Endothelial cell of umbilical vein (primary cell): ENCODE measurements around the gene CD44. TPM values are rescaled to one million over a fixed set of nuclear protein-coding genes. Genes with fewer than 3 reads are reported as not detected.

Source experiments
- BruUV-seq: library from RNA; stranded (reverse); fragments of 400-500 nt; replicated peaks from 2 replicates; lab custom pipeline; 2021; lab: Mats Ljungman, UMichigan
- CTCF ChIA-PET: fragments of 300-600, 350-600 bp; sonication (Branson Sonifier 250); formaldehyde crosslinking; loops from one replicate; lab custom pipeline; 2021; ENCODE audit warnings: antibody characterized with exemption, inconsistent platforms; lab: Charles Lee
- POLR2A ChIA-PET: fragments of 300-600, 350-600 bp; sonication (Branson Sonifier 250); formaldehyde crosslinking; loops from one replicate; lab custom pipeline; 2021; ENCODE audit warnings: antibody characterized with exemption, inconsistent platforms; lab: Charles Lee
- DNase-seq: peaks from one replicate; pipeline ENCODE4 v3.0.0-alpha.2; 2011; ENCODE audit warnings: low read depth, low spot score
- FAIRE-seq: peaks from 2 replicates; lab custom pipeline; 2011; peaks lifted over from hg19 to GRCh38; lab: Jason Lieb, UNC
- H2AFZ ChIP-seq: 2 replicates; pipeline ENCODE4 v1.6.0; 2012; ENCODE audit warnings: low read depth, low read length, control low read depth, inconsistent platforms
- H3K27ac ChIP-seq: 2 replicates; pipeline ENCODE4 v1.5.1; 2011; ENCODE audit warnings: low read depth, mild to moderate bottlenecking, control low read depth, low read length, moderate library complexity; ENCODE audit not compliant: insufficient read depth
- H3K27me3 ChIP-seq, 2 experiments: 2 replicates each; pipeline versions ENCODE4 v1.6.0 to v1.6.1; 2011; ENCODE audit warnings: low read length in 2 of 2, mixed read lengths in 1 of 2; ENCODE audit not compliant: control insufficient read depth in 2 of 2, insufficient read depth in 2 of 2
- H3K36me3 ChIP-seq, 2 experiments: 2 replicates in 1 of 2; 3 replicates in 1 of 2; pipeline ENCODE4 v1.5.1; 2011; ENCODE audit warnings: low read length in 2 of 2, mild to moderate bottlenecking in 1 of 2, moderate library complexity in 1 of 2; ENCODE audit not compliant: control insufficient read depth in 2 of 2, insufficient read depth in 2 of 2; ENCODE audit errors: extremely low read depth in 1 of 2
- H3K4me1 ChIP-seq: 3 replicates; pipeline ENCODE4 v1.5.1; 2011; ENCODE audit warnings: mild to moderate bottlenecking, low read length; ENCODE audit not compliant: control insufficient read depth, insufficient read depth; ENCODE audit errors: extremely low read depth
- H3K4me2 ChIP-seq: 2 replicates; pipeline ENCODE4 v1.6.1; 2011; ENCODE audit warnings: low read length, control low read depth, mixed read lengths; ENCODE audit not compliant: insufficient read depth
- H3K4me3 ChIP-seq, 3 experiments: fragments of 200-600 bp in 1 of 3; sonication (generic), shearing (Covaris generic) in 1 of 3; replicated peaks in 1 of 3; 2 replicates each; pipeline ENCODE4 v1.5.1; 2011 to 2016; ENCODE audit warnings: control low read depth in 3 of 3, low read length in 3 of 3, mild to moderate bottlenecking in 2 of 3, inconsistent platforms in 1 of 3, low read depth in 1 of 3, moderate library complexity in 1 of 3; ENCODE audit not compliant: insufficient read depth in 1 of 3
- H3K79me2 ChIP-seq: 2 replicates; pipeline ENCODE4 v1.6.0; 2012; ENCODE audit warnings: low read length, inconsistent platforms; ENCODE audit not compliant: control insufficient read depth, insufficient read depth
- H3K9ac ChIP-seq: replicated peaks from 2 replicates; pipeline ENCODE3; 2011; ENCODE audit warnings: low read length, control low read depth; ENCODE audit not compliant: insufficient read depth; ENCODE audit errors: extremely low read depth
- H3K9me1 ChIP-seq: replicated peaks from 3 replicates; pipeline ENCODE4 v1.6.0; 2011; ENCODE audit warnings: mild to moderate bottlenecking, low read length; ENCODE audit not compliant: control insufficient read depth, insufficient read depth; ENCODE audit errors: extremely low read depth
- H3K9me3 ChIP-seq: replicated peaks from 2 replicates; pipeline ENCODE4 v1.5.1; 2012; ENCODE audit warnings: low read length, inconsistent platforms; ENCODE audit not compliant: control insufficient read depth, insufficient read depth
- H4K20me1 ChIP-seq: replicated peaks from 2 replicates; pipeline ENCODE3; 2011; ENCODE audit warnings: mild to moderate bottlenecking, low read length; ENCODE audit not compliant: control insufficient read depth, insufficient read depth; ENCODE audit errors: extremely low read depth
- EZH2 ChIP-seq: IDR thresholded peaks from 2 replicates; pipeline ENCODE4 v1.6.1; 2012; ENCODE audit warnings: borderline replicate concordance, low read depth, mild to moderate bottlenecking, moderate library complexity, low read length, inconsistent platforms; ENCODE audit not compliant: severe bottlenecking
- JUN ChIP-seq: IDR thresholded peaks from 2 replicates; pipeline ENCODE4 v1.6.1; 2011; ENCODE audit warnings: borderline replicate concordance, low read depth; ENCODE audit not compliant: insufficient read length, insufficient read depth
- POLR2A ChIP-seq: IDR thresholded peaks from 2 replicates; pipeline ENCODE4 v1.6.1; 2012; ENCODE audit warnings: low read depth, mild to moderate bottlenecking, control low read depth, low read length
- POLR2AphosphoS5 ChIP-seq: IDR thresholded peaks from 2 replicates; pipeline ENCODE4 v1.6.1; 2012; ENCODE audit warnings: low read depth, mild to moderate bottlenecking, control low read depth, low read length, moderate library complexity; ENCODE audit not compliant: insufficient read depth
- dilution Hi-C: fragments of 300-500 bp; cut with MboI; formaldehyde crosslinking; loops from one replicate; pipeline ENCODE4 v1.15.0; 2019; ENCODE audit warnings: low sequenced_read_pairs; ENCODE audit not compliant: extremely low pct_ligation_motif_present
- intact Hi-C: fragments of 100-400 bp; cut with micrococcal nuclease; formaldehyde crosslinking; loops from one replicate; pipeline ENCODE4 v1.10.0; 2022
- polyA plus RNA-seq, 4 experiments: library from polyadenylated mRNA; depleted of rRNA in 3 of 4; stranded (reverse) in 3 of 4; unstranded in 1 of 4; fragments of >200 nt; gene quantifications; 2 replicates each; pipeline versions ENCODE4 v1.2.1 to v1.2.3, GENCODE V29; 2011 to 2012; ENCODE audit warnings: missing spikeins in 1 of 4
- total RNA-seq: library from RNA; stranded (reverse); gene quantifications from 2 replicates; pipeline ENCODE4 v1.2.3, GENCODE V29; 2021
- TF ChIP-seq, protein P1 (sequence below), 2 donors: IDR thresholded peaks; 1 replicate in 1 of 2; 2 replicates in 1 of 2; pipeline ENCODE4 v1.5.1; 2011; ENCODE audit warnings: low read length in 2 of 2, mild to moderate bottlenecking in 2 of 2, moderate library complexity in 2 of 2, control low read depth in 1 of 2, inconsistent platforms in 1 of 2, low read depth in 1 of 2; ENCODE audit not compliant: insufficient read depth in 1 of 2; ENCODE audit errors: extremely low read depth in 1 of 2
- TF ChIP-seq, protein P2 (sequence below): IDR thresholded peaks from 2 replicates; pipeline ENCODE4 v1.6.1; 2011; ENCODE audit not compliant: insufficient read depth, insufficient read length

Gene CD44
- total and polyA plus RNA-seq, 2 donors (not counting 3 experiments of a cell fraction or from before 2014, with no cell fraction given): 25.5 to 26.3 TPM

DNA sequence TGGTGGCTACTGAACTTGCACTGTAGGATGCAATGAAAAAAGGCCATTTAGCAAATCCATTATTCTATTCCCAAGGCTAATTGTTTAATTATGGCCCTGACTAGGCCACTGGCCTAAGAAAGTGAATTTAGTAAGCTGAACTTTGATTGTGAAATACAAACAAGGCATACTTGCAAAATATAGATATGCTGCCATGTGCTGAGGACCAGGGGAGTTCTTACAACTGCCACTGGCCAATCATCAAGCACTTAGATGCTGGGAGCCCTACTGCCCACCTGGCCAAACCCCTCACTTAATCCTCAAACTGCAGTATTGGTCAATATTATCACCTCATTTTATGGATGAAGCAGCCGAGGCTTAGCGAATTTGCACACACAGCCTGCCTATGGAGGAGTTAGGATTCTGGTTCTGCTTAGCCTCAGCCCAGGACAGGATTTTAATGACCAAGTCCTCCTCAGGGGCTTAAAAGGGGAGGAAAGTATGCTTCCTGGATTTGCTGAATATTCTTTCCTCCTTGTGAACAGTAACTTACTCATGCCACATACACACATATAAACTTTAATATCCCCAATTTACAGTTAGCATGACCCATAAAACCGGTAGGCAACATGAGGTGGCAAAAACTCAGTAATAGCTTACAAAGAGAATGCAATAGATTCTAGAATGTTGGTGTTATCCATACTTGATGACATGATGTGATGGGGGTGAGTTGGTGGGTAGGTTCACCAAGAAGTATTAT, 39.3 kb downstream of the CD44 start:
- TF ChIP-seq, protein P1, sequence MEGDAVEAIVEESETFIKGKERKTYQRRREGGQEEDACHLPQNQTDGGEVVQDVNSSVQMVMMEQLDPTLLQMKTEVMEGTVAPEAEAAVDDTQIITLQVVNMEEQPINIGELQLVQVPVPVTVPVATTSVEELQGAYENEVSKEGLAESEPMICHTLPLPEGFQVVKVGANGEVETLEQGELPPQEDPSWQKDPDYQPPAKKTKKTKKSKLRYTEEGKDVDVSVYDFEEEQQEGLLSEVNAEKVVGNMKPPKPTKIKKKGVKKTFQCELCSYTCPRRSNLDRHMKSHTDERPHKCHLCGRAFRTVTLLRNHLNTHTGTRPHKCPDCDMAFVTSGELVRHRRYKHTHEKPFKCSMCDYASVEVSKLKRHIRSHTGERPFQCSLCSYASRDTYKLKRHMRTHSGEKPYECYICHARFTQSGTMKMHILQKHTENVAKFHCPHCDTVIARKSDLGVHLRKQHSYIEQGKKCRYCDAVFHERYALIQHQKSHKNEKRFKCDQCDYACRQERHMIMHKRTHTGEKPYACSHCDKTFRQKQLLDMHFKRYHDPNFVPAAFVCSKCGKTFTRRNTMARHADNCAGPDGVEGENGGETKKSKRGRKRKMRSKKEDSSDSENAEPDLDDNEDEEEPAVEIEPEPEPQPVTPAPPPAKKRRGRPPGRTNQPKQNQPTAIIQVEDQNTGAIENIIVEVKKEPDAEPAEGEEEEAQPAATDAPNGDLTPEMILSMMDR (IDR thresholded peaks at IDR 0.05; ENCODE audit: extremely low read depth in 1 of 2, insufficient read depth in 1 of 2, low read depth in 1 of 2, low read length in 2 of 2): no peak
- CTCF ChIA-PET: interaction anchor here (0.7 kb wide), 1 partner anchor 11 kb away, joined by 3 read pairs; no protein-coding TSS in a partner anchor
- H3K4me1 ChIP-seq: peaks cover 19% of the 10 kb centered on the region
- FAIRE-seq (no peak), DNase-seq (no peak)
- dilution Hi-C loops: no loop called here
- H3K9ac ChIP-seq: no peak overlapping the region
- H3K27me3 ChIP-seq: no peaks in the 10 kb centered on the region
- H3K9me1 ChIP-seq: no peaks in the 10 kb centered on the region
- no peak overlapping the region for H3K4me2 ChIP-seq
- peaks cover 0 to 2% of the 10 kb centered on the region in 2 experiments for H3K36me3 ChIP-seq
- no peaks in the 10 kb centered on the region for H3K9me3 ChIP-seq
- BruUV-seq: no TSS peak
- H4K20me1 ChIP-seq: no peaks in the 10 kb centered on the region
- no peak overlapping the region for H3K27ac ChIP-seq
- intact Hi-C loops: no loop called here
- no peak overlapping the region for H2AFZ ChIP-seq
- POLR2A ChIA-PET: no interaction called here
- H3K79me2 ChIP-seq: peaks cover 61% of the 10 kb centered on the region
- H3K4me3 ChIP-seq: no peak overlapping the region

DNA sequence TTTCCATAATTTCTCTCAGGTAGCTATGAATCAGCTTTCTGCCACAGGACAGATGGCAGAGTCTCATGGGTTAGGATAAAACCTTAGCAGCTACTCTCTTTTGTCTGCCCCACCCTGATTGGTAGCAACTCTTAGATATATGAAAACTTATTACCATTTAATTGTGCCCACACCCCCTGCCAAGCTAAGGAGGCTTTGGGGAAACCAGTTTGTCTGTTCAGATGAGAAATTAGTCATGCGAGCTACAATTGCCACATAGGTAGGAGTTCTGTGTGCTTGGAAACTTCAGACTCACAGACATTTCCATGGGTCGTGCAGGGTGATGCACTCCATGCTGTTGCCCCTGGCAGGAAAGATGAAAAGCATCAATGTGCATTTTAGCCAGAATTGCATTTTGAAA, 39.9 kb downstream of the CD44 start:
- no peak for FAIRE-seq
- no peak for DNase-seq
- H3K79me2 ChIP-seq: peaks cover 55% of the 10 kb centered on the region
- ChIA-PET CTCF (interaction anchor here (0.7 to 1.2 kb wide), 2 partner anchors 12 to 16 kb away, joined by 3 read pairs; no protein-coding TSS in a partner anchor), POLR2A (no interaction called here)
- no peak overlapping the region for H3K4me2 ChIP-seq
- H3K4me3 ChIP-seq: no peak overlapping the region
- H2AFZ ChIP-seq: no peak overlapping the region
- H3K27me3 ChIP-seq: no peaks in the 10 kb centered on the region
- no peak for TF ChIP-seq JUN
- TF ChIP-seq, protein P1 (IDR thresholded peaks at IDR 0.05; ENCODE audit: extremely low read depth in 1 of 2, insufficient read depth in 1 of 2, low read depth in 1 of 2, low read length in 2 of 2): no peak
- TF ChIP-seq, protein P2, sequence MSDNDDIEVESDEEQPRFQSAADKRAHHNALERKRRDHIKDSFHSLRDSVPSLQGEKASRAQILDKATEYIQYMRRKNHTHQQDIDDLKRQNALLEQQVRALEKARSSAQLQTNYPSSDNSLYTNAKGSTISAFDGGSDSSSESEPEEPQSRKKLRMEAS: no peak
- no peak for TF ChIP-seq POLR2AphosphoS5
- TF ChIP-seq POLR2A: no peak
- TF ChIP-seq EZH2: no peak
- H3K27ac ChIP-seq: no peak overlapping the region
- peaks cover 0 to 2% of the 10 kb centered on the region in 2 experiments for H3K36me3 ChIP-seq
- BruUV-seq: no TSS peak
- intact Hi-C loops (no loop called here), dilution Hi-C loops (no loop called here)
- H3K9me3 ChIP-seq: no peaks in the 10 kb centered on the region
- H3K9ac ChIP-seq: no peak overlapping the region
- no peaks in the 10 kb centered on the region for H4K20me1 ChIP-seq
- no peaks in the 10 kb centered on the region for H3K9me1 ChIP-seq
- H3K4me1 ChIP-seq: peaks cover 13% of the 10 kb centered on the region
